Tibial artery (tissue), 4 donors: ENCODE results near the gene CD151.

Experiments used
- DNase-seq, 2 donors: peaks; one replicate each; pipeline ENCODE4 v3.0.0-alpha.2; 2019
- H3K27ac ChIP-seq, 2 donors: fragments of 200-600 bp; sonication (generic) in 1 of 2; 1 replicate in 1 of 2; 2 replicates in 1 of 2; pipeline ENCODE4 v1.5.1; 2018 to 2019; ENCODE audit warnings: mild to moderate bottlenecking in 1 of 2
- H3K27me3 ChIP-seq, 2 donors: fragments of 200-600 bp; sonication (generic) in 1 of 2; one replicate each; pipeline versions ENCODE4 v1.5.1 to v1.6.0; 2016 to 2019
- H3K36me3 ChIP-seq, 3 donors: fragments of 200-600 bp; sonication (generic) in 2 of 3; one replicate each; pipeline ENCODE4 v1.5.1; 2016 to 2019; ENCODE audit warnings: mild to moderate bottlenecking in 2 of 3
- H3K4me1 ChIP-seq, 4 donors: fragments of 200-600 bp; sonication (generic) in 2 of 4; 1 replicate in 3 of 4; 2 replicates in 1 of 4; pipeline ENCODE4 v1.5.1; 2016 to 2019
- H3K4me3 ChIP-seq, 2 donors: fragments of 200-600 bp; sonication (generic) in 1 of 2; 1 replicate in 1 of 2; 2 replicates in 1 of 2; pipeline ENCODE4 v1.5.1; 2018 to 2019; ENCODE audit warnings: mild to moderate bottlenecking in 2 of 2
- H3K9me3 ChIP-seq, 3 donors: fragments of 200-600 bp; sonication (generic) in 1 of 3; one replicate each; pipeline ENCODE4 v1.5.1; 2016 to 2019
- intact Hi-C: fragments of 100-400 bp; cut with DNase I; formaldehyde crosslinking; loops from one replicate; pipeline ENCODE4 v1.15.0; 2023; ENCODE audit warnings: low total_unique reads
- TF ChIP-seq, protein P1 (sequence below), 2 experiments: fragments of 200-600 bp in 1 of 2; fragments of 450-650 bp in 1 of 2; IDR thresholded peaks; one replicate each; pipeline ENCODE4 v1.5.1; 2017 to 2019; ENCODE audit warnings: antibody characterized with exemption in 2 of 2, mild to moderate bottlenecking in 1 of 2, moderate library complexity in 1 of 2

The CD151 gene

GRCh38 chr11:887589-887988, 54.8 kb downstream of the CD151 start:
- Histone ChIP-seq H3K9me3 (no peaks in the 10 kb centered on the region), H3K4me1 (no peaks in the 10 kb centered on the region), H3K4me3 (no peak overlapping the region), H3K27ac (no peak overlapping the region), H3K27me3 (no peaks in the 10 kb centered on the region), H3K36me3 (peaks cover 3 to 94% (median 25%) of the 10 kb centered on the region in 3 donors)
- no peak for DNase-seq
- intact Hi-C loops: no loop called here
- TF ChIP-seq, protein P1, sequence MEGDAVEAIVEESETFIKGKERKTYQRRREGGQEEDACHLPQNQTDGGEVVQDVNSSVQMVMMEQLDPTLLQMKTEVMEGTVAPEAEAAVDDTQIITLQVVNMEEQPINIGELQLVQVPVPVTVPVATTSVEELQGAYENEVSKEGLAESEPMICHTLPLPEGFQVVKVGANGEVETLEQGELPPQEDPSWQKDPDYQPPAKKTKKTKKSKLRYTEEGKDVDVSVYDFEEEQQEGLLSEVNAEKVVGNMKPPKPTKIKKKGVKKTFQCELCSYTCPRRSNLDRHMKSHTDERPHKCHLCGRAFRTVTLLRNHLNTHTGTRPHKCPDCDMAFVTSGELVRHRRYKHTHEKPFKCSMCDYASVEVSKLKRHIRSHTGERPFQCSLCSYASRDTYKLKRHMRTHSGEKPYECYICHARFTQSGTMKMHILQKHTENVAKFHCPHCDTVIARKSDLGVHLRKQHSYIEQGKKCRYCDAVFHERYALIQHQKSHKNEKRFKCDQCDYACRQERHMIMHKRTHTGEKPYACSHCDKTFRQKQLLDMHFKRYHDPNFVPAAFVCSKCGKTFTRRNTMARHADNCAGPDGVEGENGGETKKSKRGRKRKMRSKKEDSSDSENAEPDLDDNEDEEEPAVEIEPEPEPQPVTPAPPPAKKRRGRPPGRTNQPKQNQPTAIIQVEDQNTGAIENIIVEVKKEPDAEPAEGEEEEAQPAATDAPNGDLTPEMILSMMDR (IDR thresholded peaks at IDR 0.05): no peak
